ENCODE results near the gene NAT9.

GRCh38 chr17:74752415-74752814 lies 23.7 kb downstream of the NAT9 start:
- TF ChIP-seq POLR2A (IDR thresholded peaks at IDR 0.05; ENCODE audit: low read depth, low read length), result no peak
- no peak for TF ChIP-seq POLR2AphosphoS5 (IDR thresholded peaks at IDR 0.05; ENCODE audit: low read depth, low read length)
- no peak for TF ChIP-seq SPI1 (IDR thresholded peaks at IDR 0.05; ENCODE audit: low read depth, low read length)
- TF ChIP-seq TAF1 (IDR thresholded peaks at IDR 0.05; ENCODE audit: low read depth, low read length), result no peak
- TF ChIP-seq POU2F2 (IDR thresholded peaks at IDR 0.05; ENCODE audit: low read depth, low read length), result no peak

Data from GM12891 (cell line).